ENCODE data around the gene HECTD1.
"Not testable (repeated sequence)": the region's sequence is repeated elsewhere in the genome, so short reads cannot be mapped to it uniquely, and the experiment has no call there.

The HECTD1 gene

GRCh38 chr14:31207755-31208545 lies at the start of gene HECTD1:
HECTD1 (minus strand) TSS chr14:31207793; CDS start chr14:31205936, 1,857 bp downstream.
- peak; percentile 87 to 89 for DNase-seq

DNA sequence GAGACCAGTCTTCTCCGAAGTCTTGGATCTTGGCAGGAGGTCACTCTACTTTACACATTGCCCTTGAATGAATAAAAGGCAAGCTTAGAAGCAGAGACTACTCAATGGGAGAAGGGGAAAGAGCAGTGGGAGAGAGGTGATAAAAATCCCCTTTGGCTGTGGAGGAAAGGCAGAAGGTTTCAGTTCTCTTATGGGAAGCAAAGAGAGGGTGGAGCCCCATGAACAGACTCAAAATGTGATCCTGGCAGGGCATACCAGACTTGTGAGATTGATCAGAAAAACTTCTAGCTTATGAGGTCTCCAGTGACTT lies 49.6 kb upstream of the HECTD1 start:
- DNase-seq: no peak

DNA sequence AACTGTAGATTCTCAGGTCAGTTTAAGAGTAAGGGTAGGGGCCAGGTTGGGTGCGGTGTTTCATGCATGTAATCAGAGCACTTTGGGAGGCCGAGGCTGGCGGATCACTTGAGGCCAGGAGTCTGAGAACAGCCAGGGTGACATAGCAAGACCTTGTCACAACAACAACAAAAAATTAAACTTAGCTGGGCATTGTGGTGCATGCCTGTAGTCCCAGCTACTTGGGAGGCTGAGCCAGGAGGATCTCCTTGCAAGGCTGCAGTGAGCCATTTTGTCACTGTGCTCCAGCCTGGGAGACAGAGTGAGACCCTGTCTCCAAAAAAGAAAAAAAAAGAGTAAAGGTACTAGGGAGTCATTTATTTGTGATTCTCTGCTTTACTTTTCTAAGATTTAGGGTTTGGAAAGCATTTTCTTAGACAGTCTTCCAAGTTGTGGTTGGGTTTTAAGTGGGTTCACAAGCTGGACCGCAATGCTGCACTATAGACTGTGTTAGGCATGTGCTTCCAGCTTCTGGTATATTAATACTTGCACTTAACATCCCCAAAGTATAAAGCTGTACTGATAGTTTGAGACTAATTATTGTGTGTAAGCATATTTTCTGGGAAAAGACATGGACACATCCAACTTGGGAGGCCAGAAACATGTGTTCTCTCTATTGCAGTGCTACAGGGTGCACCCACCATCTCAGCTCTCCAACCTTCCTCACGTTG lies 49.1 kb upstream of the HECTD1 start:
- DNase-seq: no peak

GRCh38 chr14:31255918-31256317 lies 48.3 kb upstream of the HECTD1 start:
- not testable (repeated sequence) for DNase-seq

- no peak for DNase-seq
These were observed 47.7 kb upstream of the HECTD1 start for GRCh38 chr14:31255286-31255685.

DNA sequence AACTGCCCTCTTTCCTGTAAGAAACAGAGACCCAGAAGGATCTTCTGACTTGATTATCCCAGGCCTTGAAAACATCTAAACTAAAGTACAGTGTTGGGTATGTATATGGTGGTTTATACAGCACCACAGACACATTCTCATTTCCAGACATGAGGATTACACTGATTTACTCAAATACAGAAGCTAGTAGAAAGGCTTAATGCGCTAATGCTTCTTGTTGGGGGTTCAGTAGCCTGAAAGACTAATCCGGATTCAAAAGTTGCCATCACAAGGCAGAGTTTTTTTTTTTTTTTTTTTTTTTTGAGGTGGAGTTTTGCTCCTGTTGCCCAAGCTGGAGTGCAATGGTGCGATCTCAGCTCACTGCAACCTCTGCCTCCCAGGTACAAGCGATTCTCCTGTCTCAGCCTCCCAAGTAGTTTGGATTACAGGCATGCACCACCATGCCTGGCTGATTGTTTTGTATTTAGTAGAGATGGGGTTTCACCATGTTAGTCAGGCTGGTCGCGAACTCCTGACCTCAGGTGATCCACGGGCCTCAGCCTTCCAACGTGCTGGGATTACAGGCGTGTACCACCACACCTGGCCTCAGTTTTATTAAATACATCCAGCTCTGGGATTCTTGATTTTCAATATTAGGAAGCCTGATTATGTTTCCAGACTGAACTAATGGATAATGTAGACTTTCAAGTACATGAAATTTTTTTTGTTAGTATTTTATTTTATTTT lies 46.3 kb upstream of the HECTD1 start:
- no peak for DNase-seq

- DNase-seq: no peak
These were observed 45.3 kb upstream of the HECTD1 start for GRCh38 chr14:31252865-31253264.

DNA sequence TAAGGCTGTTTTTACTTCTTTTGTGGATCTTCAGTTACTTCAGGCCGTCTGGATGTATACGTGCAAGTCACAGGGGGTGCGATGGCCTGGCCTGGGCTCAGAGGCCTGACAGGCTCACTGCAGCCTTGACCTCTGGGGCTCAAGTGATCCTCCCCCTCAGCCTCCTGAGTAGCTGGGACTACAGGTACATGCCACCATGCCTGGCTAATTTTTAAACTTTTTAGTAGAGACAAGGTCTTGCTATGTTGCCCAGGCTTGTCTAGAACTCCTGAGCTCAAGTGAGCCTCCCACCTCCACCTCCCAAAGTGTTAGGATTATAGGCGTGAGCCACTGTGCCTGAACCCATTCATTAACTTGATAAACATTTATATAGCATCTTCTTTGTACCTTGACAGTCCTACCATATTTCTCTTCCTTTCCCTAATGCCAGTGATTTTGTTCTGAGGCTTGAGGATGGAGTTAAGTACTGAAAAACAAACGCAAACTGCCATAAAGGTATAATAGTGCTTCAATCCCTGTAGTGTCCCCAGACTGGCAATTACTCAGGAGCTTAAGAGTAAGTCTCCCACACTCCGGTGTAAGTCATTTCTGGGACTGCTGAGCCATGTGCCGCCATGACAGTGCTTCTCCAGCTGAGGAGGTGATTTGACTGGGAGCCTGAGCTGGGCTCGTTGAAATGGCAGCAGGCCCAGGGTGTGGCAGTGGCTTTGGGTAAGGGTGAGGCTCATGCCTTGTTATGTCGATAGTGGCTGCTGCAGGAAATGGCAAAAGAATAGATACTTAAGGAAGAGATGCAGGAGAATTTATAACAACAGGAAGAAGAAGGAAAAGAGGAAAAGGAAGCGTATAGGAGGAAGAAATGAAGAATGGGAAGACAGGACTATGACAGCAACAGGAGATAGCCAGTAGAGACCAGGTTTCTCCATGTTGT lies 43.7 kb upstream of the HECTD1 start:
- no peak for DNase-seq

DNA sequence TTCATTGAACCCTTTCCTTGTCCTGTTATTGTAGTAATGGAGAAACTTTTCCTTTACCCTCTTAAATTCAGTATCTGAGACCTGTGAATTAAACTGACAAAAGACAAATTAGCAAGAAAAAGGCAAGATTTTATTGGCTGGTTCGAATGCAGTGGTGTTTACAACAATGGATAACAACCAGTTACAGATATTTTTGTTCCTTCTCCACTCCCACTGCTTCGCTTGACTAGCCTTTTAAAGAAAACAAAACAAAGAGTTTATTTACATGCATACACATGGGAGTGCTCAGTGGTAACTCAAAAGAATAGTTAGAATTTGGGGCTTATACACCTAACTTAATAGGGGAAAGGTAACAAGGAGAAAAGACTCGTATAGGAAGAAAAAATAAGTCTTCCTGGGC lies 37.0 kb upstream of the HECTD1 start:
- DNase-seq: no peak

- peak; percentile 3 to 14 for DNase-seq
These were observed 36.3 kb upstream of the HECTD1 start for GRCh38 chr14:31243860-31244259.

- DNase-seq: not testable (repeated sequence)
These were observed 34.8 kb upstream of the HECTD1 start for GRCh38 chr14:31242161-31242940.

DNA sequence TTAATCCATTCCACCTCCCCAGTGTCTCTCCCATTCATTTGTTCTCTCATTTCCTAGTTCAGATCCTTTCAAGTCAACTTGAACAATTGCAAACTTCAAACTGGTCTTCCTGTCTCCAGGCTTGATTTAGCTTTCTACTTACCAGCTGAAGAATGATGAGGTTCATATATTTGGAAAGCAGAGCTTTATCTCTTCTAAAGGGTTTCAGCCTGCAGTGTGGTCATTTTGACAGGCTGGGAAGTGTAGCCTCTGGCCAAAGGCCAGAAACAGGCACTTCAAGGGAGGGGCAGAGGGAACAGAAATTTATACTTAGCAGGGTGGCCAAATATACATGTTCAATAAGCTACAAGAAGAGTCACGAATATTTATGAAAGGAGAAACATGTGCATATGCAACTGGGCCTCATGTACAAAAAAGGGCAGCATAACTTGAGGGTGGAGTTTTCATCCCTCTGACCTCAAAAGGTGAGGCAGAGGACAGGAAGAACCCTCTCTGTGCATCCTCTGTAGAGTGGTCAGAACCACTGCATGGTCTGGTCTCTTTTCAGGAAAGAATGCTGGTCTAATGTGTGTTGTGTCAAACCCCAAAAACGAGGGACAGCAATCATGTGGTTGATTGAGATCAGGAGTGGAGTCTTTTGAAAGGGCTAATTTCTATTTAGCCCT lies 34.0 kb upstream of the HECTD1 start:
- DNase-seq: no peak

- no peak for DNase-seq
These were observed 32.1 kb upstream of the HECTD1 start for GRCh38 chr14:31239741-31240140.

- DNase-seq: no peak
These were observed 27.9 kb upstream of the HECTD1 start for GRCh38 chr14:31235462-31235861.

DNA sequence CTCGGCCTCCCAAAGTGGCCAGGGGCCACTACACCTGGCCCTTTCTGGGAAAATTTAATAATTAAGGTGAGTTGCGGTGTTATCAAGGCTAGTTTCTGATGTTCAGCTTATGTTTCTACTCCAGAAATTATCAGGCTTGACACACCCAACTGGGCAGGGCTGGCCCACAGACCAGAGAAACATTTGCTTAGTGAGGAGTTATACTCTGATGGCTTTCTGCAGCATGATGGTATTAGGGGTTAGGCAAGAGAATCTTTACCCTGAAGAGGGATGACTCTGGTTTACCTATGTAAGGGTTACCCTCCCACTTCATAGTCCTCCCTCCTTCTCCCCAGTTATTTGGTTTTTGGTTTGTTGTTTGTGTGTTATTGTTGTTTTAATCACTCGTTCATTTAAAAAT lies 24.5 kb upstream of the HECTD1 start:
- no peak for DNase-seq

DNA sequence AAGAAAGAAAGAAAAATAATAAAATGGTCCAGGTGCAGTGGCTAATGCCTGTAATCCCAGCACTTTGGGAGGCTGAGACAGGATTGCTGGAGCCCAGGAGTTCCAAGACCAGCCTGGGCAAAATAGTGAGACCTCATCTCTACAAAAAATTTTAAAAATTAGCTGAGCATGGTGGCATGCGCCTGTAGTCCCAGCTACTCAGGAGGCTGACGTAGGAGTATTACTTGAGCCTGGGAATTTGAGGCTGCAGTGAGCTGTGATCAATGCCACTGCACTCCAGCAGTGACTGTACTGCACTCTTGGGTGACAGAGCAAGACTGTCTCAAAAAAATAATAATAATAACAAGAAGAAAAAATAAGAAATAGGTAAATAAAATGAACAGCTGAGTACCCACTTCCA lies 23.7 kb upstream of the HECTD1 start:
- DNase-seq: not testable (repeated sequence)

DNA sequence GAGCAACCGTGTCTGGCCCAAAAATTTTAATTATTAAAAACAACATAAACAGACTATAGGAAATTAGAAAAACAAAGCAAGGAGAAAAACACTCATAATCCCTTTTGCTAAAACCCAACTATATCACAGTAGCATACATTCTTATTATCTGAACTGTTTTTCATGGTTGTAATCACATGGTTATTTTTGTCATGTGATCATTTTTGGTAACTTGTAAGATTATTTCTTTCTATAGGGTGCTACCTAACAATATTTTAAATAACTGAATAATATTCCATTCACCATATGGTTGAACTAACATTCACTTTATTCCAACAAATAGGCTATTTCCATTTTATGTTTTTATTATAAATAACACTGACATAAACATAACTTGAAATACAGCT lies 23.0 kb upstream of the HECTD1 start:
- DNase-seq: no peak

DNA sequence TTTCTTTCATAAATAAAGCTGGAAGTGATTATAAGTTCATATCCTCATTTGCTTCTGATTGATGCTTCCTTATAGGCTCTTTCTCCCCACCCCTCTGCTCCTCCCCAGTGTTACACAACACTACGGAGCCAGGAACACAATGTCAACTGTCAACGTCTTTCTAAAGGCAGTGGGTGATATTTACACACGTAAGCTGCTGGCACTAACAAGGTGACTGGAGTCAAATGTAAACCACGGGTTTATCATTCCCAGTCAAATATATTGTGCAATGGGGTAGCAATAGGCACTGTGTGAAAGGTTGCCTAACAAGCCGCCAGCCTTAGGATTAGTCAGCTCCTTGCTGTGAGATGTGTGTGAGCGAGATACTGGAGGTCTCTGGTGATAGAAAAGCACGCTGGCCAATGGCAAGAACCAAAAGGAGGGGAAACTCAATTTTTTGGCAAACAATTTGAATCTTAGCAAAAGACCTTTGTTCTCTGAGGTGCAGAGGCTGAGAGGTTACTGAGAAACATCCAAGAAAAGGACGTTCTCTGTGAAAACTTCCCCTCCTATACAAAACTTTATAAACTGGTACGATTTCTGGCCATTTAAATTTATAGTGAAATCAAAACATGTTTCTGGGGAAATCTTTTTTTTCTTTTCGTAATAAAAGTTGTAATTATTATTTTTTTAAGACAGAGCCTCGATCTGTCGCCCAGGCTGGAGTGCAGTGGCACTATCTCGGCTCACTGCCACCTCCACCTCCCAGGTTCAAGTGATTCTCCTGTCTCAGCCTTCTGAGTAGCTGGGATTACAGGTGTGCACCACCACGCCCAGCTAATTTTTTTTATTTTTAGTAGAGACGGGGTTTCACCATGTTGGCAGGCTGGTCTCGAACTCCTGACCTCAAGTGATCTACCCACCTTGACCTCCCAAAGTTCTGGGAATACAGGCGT lies 22.3 kb upstream of the HECTD1 start:
- DNase-seq: no peak

DNA sequence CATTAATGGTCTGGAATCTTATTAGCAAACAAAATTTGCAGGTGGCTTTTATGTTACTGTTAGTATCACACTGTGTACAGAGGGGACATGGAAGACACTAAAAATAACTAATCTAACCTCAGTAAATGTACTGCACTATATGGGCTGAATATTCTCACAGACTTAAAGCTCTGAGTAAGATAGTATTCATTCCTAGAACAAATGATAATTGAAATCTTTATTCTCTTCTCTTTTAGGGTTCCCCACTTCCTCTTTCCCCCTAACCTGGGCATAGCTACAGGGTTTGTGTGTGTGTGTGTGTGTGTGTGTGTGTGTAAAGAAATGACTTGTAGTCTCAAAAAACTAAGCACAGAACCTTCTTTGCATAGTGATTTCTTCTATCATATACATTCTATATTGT lies 21.4 kb upstream of the HECTD1 start:
- no peak for DNase-seq

DNA sequence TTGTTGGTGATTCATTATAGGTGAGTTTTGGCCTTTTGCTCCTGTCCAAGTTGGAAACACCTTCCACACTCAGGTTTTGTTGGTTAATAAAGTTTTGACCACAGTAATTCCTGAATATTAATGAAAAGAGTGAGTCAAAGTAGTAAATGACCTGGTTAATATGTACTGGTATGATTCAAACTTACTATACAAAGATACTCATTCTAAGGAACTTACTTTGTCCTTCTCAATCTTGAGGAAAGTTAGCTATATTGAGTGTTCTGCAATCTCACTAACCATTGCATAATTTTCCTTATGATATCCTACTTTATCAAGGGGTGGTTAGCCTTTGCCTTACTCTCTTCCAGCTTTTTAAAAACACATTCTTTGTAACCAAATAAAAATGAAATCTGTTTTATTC lies 20.9 kb upstream of the HECTD1 start:
- no peak for DNase-seq

All from stimulated activated CD4-positive, alpha-beta T cell treated with anti-CD3 and anti-CD28 coated beads, Interleukin-4, amount 100 ng/mL, for 4 hours (primary cell).